Anterior cingulate cortex (tissue), 58 donors: ENCODE results near the gene EBF4.

ENCODE experiments used
- DNase-seq, 58 donors: peaks; one replicate each; lab custom pipeline; 2025; lab: John Stamatoyannopoulos, UW

EBF4 gene

DNA sequence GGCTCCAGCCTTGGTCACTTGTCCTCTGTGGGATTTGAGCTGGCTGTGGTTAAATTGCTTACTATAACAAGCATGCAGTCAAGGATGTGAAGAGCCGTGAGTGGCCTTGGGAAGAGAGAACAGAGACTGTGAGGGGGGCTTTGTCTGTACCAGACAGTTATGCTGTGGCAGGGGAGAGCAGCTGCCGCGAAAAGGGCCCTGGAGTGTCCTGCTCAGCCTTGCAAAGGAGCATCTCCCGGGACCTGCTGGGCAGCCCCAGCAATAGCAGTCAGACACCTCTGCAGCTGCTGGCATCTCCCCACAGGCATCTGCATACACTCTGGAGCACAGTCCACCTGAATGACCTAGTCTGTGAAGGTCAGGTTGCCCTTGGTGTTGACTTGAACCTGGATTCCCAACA, 6.3 kb downstream of the EBF4 start:
- DNase-seq = no peak

GRCh38 chr20:2699775-2700413, 7.3 kb downstream of the EBF4 start:
- no peak for DNase-seq

- DNase-seq = peak in 29 of 58 donors; percentile 6 to 61 (median 33)
Measured at GRCh38 chr20:2700913-2701620, 8.5 kb downstream of the EBF4 start.

DNA sequence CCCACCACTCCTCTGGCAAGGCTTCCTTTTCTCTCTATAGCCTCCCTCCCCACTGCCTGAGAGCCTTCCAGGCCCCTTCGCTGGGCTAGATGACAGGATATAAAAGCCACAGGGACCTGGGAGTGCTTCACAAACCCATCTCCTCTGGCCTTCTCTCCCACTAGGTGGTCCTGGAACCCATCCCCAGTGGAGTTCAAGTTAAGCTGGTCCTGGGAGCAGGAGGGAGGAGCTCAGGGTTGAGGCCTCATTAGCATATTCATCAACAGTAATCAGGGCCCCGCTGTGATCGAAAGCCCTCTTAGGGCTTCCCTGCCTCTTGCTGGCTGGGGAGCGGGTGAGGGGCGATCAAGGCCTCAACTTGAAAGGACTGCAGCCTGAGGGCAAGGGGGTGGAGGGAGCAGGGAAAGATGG, 9.1 kb downstream of the EBF4 start:
- no peak for DNase-seq

- no peak for DNase-seq
Measured at GRCh38 chr20:2703716-2704475, 11.3 kb downstream of the EBF4 start.

DNA sequence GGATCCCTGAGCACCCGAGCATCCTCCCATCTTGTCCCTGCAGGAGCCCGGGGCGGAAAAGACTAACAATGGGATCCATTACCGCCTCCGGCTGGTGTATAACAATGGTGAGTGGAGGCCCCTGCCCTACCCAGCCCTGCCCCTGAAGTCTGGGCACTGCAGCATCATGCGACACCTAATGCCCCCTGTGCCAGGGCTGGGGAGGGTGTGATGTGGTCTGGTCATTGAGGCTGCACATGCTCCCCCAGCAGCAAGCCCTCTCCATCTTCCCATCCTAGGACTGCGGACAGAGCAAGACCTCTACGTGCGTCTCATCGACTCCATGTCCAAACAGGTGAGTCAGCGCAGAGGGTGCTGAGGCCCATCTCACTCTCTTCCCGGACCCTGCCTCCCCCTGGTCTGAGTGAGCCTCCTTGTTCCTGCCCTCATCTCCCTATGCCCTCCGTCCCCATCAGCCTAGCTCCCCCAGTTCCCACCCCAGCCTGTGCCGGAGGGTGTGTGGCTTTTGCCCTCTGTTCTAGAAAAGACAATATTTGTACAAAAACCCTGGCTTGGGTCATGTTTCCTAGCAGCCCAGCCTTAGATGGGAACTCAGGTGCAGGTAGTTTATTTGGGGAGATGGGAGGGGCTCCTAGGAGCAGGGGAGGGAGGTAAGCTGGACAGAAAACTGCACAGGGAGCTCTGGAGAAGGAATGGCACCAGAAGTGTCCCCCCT, 13.5 kb downstream of the EBF4 start:
- DNase-seq = no peak

DNA sequence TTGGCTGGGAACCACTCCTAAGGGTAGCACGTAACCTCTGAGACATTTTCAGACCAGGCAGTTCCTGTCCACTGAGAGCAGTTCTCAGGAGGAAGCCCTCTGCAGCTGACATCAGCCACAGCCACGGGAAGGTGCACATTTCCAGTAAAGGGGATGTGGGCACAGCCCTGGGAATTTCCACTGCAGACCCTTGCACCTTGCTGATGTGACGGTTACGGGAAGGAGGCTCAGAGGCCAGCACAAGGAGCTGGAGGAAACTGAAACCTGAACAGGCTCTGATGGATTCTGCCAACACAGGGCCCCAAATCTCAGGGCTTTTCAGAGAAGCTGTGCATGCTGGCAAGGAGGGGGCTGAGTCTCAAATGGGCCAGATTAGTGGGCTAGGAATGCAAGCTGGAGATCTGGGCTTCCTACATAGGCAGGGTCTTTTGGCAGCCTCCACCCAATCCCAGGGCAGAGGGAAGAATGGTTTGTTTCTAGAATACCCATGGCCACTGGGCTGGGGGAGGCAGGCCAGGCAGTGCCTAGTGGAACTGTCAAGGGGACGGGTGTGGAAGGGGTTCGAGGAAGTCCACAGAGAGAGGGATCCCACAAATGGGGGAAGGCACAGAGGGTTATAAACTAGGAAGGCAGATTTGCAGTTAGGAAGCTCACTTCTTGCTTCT, 14.2 kb downstream of the EBF4 start:
- DNase-seq = no peak

GRCh38 chr20:2707353-2708072, 14.9 kb downstream of the EBF4 start:
- DNase-seq = no peak

GRCh38 chr20:2708073-2708415, 15.5 kb downstream of the EBF4 start:
- DNase-seq = no peak

DNA sequence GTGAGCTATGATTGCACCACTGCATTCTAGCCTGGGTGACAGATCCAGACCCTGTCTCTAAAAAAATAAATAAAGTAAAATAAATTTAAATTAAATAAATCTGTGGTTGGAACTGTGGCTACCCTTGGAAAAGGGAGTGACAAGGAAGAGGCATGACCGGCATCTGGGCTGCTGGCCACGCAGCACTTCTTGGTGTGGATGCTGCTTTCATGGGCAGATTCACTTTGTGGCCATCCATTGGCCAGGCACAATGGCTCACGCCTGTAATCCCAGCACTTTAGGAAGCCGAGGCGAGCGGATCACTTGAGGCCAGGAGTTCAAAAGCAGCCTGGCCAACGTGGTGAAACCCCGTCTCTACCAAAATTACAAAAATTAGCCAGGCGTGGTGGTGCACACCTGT, 16.1 kb downstream of the EBF4 start:
- no peak for DNase-seq

GRCh38 chr20:2709205-2709981, 16.8 kb downstream of the EBF4 start:
- DNase-seq = no peak

DNA sequence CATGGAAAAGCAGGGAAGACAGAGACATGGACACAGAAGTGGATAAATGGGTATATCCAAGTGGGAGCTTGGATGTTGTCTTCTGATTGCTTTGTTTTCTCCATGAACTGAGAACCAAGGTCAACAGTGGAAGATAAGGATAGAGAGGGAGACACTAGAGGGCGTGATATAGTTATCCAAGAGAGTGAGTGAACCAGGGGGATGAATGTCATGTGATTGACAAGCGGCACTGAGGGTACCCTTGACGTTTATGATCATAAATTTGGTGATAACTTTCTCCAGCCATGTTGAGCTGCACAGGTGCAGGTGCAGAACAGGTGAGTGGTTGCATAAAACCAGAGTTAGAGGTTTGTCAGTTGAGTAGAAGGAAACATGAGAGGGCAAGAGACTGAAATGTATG, 20.7 kb downstream of the EBF4 start:
- DNase-seq = no peak

GRCh38 chr20:2729251-2729713, 36.7 kb downstream of the EBF4 start:
- DNase-seq = no peak

DNA sequence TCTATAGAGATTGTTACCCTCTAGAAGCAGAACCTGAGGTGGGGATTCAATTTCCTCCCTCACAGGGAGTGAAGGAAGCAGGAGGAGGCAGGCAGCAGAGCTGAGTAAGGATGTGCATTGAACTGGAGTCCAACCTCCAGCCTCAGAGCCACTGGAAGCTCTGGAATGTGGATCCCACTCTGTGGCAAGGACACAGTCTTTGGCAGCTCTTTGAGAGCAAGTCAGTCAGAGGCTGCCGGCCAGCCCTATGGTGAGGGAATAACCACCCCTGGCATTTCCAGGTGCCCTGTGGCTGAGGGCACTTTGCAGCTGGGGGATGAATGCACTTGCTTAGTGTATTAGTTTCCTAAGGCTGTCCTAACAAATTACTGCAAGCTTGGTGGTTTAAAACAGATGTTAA, 37.2 kb downstream of the EBF4 start:
- DNase-seq = no peak

GRCh38 chr20:2734899-2735298, 42.3 kb downstream of the EBF4 start:
- DNase-seq = no peak

DNA sequence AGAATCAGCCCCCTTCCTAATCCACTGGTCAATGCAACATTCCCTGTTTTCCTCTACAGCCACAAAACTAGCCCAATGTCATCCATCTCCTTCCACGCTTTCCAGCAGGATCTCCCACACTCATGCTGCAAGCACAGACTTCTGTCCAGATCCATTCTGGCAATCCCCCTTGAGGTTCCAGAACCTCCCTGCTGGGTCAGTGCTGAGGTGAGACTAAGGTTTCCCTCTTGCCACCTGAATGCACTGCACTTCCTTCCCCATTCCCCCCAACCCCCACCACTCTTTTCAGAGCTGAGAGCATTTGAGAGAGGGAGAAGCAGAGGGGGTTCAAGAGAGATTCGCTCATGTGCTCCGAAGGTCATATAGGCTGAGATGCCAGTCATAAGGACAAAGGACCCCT, 43.9 kb downstream of the EBF4 start:
- DNase-seq = no peak

- DNase-seq = no peak
Measured at GRCh38 chr20:2738331-2739041, 45.9 kb downstream of the EBF4 start.

- no peak for DNase-seq
Measured at GRCh38 chr20:2739042-2739398, 46.4 kb downstream of the EBF4 start.
